SH-SY5Y (cell line): ENCODE data around the gene SLC4A9.

Experiments used
- GATA2 ChIP-seq: IDR thresholded peaks from 2 replicates; pipeline ENCODE4 v1.6.1; 2011; ENCODE audit warnings: mild to moderate bottlenecking, low read depth, low read length
- GATA3 ChIP-seq: IDR thresholded peaks from 2 replicates; pipeline ENCODE4 v1.6.1; 2011; ENCODE audit warnings: low read depth, mild to moderate bottlenecking, low read length, moderate library complexity

The SLC4A9 gene

DNA sequence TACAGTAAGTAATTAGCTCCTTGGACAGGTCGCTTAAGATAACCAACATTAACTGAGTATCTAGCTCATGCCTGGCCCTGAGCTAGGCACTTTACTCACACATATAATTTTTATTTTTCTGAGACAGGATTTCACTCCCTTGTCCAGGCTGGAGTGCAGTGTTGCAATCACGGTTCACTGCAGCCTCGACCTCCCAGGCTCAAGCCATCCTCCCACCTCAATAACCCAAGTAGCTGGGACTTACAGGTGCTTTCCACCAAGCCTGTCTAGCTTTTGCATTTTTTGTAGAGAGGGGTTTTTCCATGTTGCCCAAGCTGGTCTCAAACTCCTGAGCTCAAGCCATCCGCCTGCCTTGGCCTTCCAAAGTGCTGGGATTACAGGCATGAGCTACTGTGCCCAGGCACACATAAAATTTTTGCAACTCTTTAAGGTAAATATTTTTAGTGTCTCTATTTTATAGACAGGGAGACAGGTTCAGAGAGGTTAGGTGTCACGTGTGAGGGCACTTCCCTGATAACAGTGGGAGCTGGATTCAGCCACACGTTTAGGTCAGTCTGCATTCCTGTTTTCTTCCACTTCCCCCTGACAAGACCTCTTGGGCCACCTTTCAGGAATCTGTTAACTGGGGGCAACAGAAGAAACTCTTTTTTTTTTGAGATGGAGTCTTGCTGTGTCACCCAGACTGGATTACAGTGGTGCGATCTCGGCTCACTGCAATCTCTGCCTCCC is 31.8 kb upstream of the SLC4A9 start:
- TF ChIP-seq GATA2 (no peak), GATA3 (no peak)

DNA sequence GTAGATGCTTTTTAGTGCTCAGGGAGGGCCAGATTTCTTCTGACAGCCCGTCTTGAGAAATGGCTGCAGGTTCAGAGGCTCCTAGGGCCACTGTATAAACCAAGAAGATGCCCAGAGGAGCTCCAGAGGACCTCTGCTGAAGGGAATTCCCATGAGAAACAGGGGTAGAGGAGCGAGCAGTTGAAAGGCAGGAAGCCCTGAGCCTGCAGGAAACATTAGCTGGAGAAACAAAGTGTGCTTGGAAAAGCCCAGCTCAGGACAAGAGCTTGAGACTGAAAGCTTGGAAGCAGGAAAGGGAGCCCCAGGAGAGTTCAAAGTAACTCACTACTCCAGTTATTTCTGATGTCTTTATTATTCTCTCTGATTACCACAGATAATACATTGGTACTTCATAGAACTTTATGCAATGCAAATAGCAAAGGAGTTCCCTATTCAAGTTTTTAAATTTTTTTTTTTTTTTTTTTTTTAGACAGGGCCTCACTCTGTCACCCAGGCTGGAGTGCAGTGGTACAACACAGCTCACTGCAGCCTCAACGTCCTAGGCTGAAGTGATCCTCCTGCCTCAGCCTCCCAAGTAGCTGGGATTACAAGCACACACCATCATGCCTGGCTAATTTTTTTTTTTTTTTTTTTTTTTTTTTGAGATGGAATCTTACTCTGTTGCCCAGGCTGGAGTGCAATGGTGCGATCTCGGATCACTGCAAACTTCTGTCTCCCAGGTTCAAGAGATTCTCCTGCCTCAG is 30.1 kb upstream of the SLC4A9 start:
- TF ChIP-seq GATA2 (no peak), GATA3 (no peak)

DNA sequence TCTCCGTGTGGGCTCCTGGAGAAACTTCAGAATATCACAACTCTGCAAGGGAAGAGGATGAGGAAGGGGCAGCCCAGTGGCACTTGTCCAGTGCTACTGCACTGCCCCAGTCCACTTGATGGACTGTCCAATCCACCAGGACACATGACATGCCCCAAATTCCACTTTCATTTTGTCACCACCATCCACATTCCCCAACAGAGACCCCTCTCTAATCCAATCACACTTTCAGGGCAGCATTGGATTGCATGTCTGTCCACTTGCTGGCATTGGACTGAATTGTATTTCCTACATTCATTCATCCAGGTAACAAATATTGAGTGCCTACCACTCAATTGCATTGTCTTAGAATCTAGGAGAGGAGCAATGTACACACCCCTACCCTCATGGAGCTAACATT is 28.4 kb upstream of the SLC4A9 start:
- no peak for TF ChIP-seq GATA3
- TF ChIP-seq GATA2, result no peak

DNA sequence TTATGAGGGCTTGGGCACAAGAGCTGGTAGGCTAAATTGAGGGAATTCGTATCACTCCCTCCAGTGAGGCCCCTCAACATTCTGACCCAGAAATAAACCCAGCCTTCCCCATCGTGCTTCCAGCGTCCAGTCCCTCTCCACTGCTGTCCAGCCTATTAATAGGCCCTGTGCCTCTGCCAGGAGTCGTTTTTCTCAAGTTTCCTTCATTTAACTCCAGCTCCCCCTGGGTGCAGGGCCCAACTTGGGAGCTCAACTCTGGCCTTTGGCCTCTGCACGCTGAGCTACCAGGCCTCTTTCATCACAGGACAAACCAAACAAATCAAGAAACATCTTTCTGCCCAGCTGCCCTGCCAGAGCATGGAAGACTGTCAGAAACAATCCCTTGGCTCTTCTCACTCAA is 23.6 kb upstream of the SLC4A9 start:
- TF ChIP-seq GATA3, result no peak
- TF ChIP-seq GATA2, result no peak

DNA sequence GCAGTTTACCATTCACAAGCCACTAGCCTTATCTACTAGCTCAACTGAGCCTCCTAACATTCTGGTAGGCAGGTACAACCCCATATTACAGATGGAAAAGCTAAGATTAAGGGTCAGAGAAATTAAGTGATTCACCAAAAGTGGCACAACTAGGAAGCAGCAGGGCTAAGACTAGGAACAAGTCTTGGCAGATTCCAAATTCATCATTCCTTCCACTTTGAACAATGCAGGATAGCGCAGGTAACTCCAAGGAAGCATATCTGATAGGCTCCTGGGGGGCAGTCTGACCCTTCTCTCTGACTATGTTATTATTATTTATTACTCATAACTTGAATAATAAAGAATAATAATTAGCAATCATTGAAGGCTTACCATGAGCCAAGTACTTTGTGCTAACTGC is 22.1 kb upstream of the SLC4A9 start:
- TF ChIP-seq GATA2, result no peak
- TF ChIP-seq GATA3, result no peak

- no peak for TF ChIP-seq GATA3
- TF ChIP-seq GATA2, result no peak
These were observed 21.7 kb upstream of the SLC4A9 start for GRCh38 chr5:140338336-140338735.

DNA sequence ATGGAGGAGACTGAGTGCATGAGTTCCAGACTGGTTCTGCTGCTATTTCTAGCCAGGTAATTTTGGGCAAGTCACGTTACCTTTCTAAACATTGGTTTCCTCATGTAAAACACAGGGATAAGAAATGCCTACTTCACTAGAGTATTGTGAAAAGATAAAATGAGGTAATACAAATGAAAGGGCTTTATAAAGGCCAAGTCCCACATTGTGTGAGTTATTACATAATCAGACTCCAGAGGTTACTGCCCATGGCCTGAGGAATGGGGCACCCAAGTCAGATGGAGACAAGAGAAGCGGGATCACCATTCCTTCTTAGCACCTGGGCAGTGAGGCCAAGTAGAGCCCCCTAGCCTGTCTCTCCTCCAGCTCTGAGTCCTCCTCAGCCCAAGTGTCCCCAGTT is 21.1 kb upstream of the SLC4A9 start:
- TF ChIP-seq GATA2 (no peak), GATA3 (no peak)

- TF ChIP-seq GATA3, result no peak
- no peak for TF ChIP-seq GATA2
These were observed 20.4 kb upstream of the SLC4A9 start for GRCh38 chr5:140339636-140340035.

DNA sequence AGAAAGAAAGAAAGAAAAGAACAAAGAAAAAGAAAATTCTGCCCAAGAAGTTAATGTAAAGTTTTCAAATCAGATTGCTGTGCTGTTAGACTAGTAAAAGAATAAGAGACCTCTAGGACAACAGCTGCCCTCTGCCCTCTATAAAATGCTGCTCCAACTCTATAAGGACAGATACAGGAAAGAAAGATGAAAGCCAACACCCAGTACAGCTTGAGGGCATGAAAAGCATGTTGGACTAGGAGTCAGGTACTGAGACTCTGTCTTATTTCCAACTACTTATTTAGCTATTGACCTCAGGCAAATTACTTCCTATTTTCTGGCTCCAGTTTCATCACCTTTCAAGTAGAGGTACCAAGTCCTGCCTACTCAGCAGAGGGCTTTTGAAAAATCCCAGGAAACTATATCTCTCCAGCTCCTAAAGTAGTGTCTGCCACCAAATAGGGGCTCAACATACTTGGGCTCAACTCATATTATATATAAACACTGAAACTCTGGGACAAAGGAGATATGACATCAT is 19.3 kb upstream of the SLC4A9 start:
- TF ChIP-seq GATA3 (no peak), GATA2 (no peak)

- TF ChIP-seq GATA3 (no peak), GATA2 (no peak)
These were observed 18.4 kb upstream of the SLC4A9 start for GRCh38 chr5:140341591-140341990.

- TF ChIP-seq GATA3, result no peak
- no peak for TF ChIP-seq GATA2
These were observed 17.7 kb upstream of the SLC4A9 start for GRCh38 chr5:140342287-140342686.

DNA sequence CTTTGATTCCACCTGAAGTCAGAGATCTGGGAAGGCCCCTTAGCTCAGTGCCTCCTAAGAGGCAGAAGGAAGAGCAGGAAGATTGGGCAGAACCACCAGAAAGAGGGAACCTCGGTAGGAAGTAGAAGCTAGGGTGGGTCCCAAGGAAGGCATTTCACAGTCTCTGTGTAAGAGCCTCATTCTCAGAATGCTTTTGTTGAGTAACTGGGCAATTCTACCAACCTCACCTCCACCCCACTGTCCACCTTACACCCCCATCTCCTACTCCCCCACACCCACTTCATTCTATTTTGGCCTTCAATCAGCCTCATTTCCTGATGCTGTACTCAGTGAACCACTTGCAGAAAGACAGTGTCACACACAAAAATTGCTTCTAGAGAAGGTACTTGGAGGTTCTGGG is 17.1 kb upstream of the SLC4A9 start:
- TF ChIP-seq GATA3 (no peak), GATA2 (no peak)

GRCh38 chr5:140344683-140345423 is 15.1 kb upstream of the SLC4A9 start:
- TF ChIP-seq GATA3, result no peak

DNA sequence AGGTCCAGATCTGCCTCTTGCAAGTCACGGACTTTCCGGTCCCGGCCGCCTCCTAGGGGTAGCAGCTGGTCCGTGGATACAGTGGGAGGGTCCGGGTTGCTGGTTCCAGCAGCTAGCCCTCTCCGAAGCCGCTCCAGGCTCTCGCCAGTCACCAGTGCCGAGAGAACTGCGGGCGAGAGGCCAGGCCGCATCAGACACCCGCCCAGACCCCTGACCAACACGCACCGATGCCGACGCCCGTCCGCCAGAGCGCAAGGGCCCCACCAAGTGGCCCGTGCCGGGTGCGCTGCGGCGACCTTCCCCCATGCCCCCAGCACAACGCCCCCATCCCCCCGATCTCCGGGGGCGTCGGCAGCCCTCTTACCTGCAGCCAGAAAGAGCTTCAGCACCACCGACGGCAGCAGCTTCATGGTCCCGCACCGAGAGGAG is 14.1 kb upstream of the SLC4A9 start:
- TF ChIP-seq GATA2 (no peak), GATA3 (no peak)
